Melanocyte of skin (primary cell): ENCODE data around the gene TCEAL9. TPM values are rescaled to one million over a fixed set of nuclear protein-coding genes. Genes with fewer than 3 reads are reported as not detected.

Source experiments
- small RNA-seq, 2 donors: library from RNA; depleted of rRNA; stranded (forward); fragments of <200 nt; gene quantifications; one replicate each; pipeline ENCODE3, GENCODE V24; 2012
- total RNA-seq, 2 donors: library from RNA; depleted of rRNA; stranded (reverse); fragments of >200 nt; gene quantifications; 2 replicates each; pipeline ENCODE4 v1.2.3, GENCODE V29; 2012

TCEAL9 gene, protein sequence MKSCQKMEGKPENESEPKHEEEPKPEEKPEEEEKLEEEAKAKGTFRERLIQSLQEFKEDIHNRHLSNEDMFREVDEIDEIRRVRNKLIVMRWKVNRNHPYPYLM
- total RNA-seq: 10 to 100 TPM; 43.0 to 55.9 TPM

GRCh38 chrX:103356130-103356798 is at the start of gene TCEAL9:
Gene TCEAL9 (plus strand): TSS chrX:103356506. CDS start chrX:103357685, 1,179 bp downstream.

GRCh38 chrX:103310555-103311398 is 45.5 kb upstream of the TCEAL9 start, which contains the start of gene BEX2:
Gene BEX2 (minus strand): TSS chrX:103310990. CDS start chrX:103309976, 1,014 bp downstream.

GRCh38 chrX:103329991-103330390 is 26.3 kb upstream of the TCEAL9 start, which contains the start of gene TCEAL7:
Gene TCEAL7 (plus strand): TSS chrX:103330239. CDS start chrX:103331404, 1,165 bp downstream.

GRCh38 chrX:103376118-103376978 is 20.0 kb downstream of the TCEAL9 start, which contains the start of gene BEX3:
Gene BEX3 (plus strand): TSS chrX:103376538. CDS start chrX:103377522, 984 bp downstream.

Small RNA genes within 50 kb of the gene (small RNA-seq; reads per million reads assigned to genes)
- 0 reads per million in 2 donors for gene Z92846.1

Other genes starting within 250 kb of the TCEAL9 start
- gene BEX4, start 141.4 kb upstream of the TCEAL9 start, total RNA-seq: 10 to 100 TPM; 18.2 to 28.3 TPM
- 100 to 1,000 TPM in 1 of 2 donors, 10 to 100 TPM in 1; 93.6 to 121 TPM for gene TCEAL8, start 101.4 kb upstream of the TCEAL9 start, total RNA-seq
- gene TCEAL5, start 79.8 kb upstream of the TCEAL9 start, total RNA-seq: not detected
- 1 to 10 TPM; 2.1 to 5.3 TPM for gene BEX2, start 45.5 kb upstream of the TCEAL9 start, total RNA-seq
- gene TCEAL7, start 26.3 kb upstream of the TCEAL9 start, total RNA-seq: 10 to 100 TPM; 11.7 to 16.3 TPM
- gene BEX3, start 20.0 kb downstream of the TCEAL9 start, total RNA-seq: 100 to 1,000 TPM; 147 to 185 TPM
- gene RAB40A, start 163.0 kb downstream of the TCEAL9 start, total RNA-seq: under 1 TPM; under 0.01 TPM
- gene TCEAL4, start 229.0 kb downstream of the TCEAL9 start, total RNA-seq: 10 to 100 TPM; 18.6 to 25.6 TPM